Thyroid gland (tissue), 4 donors: ENCODE results near the gene CBFA2T3.

Experiments used
- POLR2A ChIP-seq, 2 donors: fragments of 450-650 bp; IDR thresholded peaks; one replicate each; pipeline ENCODE4 v1.6.1; 2017; ENCODE audit warnings: antibody characterized with exemption in 2 of 2, mild to moderate bottlenecking in 2 of 2, moderate library complexity in 1 of 2
- TF ChIP-seq, protein P1 (sequence below), 6 experiments: fragments of 200-600 bp in 3 of 6; fragments of 450-650 bp in 3 of 6; sonication (generic) in 3 of 6; IDR thresholded peaks; one replicate each; pipeline ENCODE4 v1.5.1; 2016 to 2019; ENCODE audit warnings: antibody characterized with exemption in 6 of 6, mild to moderate bottlenecking in 2 of 6, inconsistent platforms in 1 of 6, moderate library complexity in 1 of 6

DNA sequence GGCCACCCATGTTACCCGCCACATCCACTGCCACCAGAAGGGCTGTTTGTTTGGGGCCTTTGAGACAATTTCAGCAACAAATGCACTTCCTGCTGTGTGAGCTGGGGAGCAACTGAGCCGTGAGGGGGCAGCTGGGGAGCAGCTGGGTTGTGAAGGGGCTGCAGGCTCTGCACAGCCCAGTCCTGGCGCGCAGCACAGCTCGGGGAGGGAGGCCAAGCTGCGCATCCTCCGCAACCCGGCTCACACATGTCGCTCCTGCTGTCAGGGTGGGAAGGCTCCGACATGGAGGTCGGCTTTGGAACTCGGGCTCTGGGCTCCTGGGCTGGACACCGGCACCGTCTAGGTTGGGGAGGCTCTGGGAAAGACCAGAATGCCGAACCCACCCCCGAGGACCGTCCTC, 53.6 kb downstream of the CBFA2T3 start:
- TF ChIP-seq, protein P1, sequence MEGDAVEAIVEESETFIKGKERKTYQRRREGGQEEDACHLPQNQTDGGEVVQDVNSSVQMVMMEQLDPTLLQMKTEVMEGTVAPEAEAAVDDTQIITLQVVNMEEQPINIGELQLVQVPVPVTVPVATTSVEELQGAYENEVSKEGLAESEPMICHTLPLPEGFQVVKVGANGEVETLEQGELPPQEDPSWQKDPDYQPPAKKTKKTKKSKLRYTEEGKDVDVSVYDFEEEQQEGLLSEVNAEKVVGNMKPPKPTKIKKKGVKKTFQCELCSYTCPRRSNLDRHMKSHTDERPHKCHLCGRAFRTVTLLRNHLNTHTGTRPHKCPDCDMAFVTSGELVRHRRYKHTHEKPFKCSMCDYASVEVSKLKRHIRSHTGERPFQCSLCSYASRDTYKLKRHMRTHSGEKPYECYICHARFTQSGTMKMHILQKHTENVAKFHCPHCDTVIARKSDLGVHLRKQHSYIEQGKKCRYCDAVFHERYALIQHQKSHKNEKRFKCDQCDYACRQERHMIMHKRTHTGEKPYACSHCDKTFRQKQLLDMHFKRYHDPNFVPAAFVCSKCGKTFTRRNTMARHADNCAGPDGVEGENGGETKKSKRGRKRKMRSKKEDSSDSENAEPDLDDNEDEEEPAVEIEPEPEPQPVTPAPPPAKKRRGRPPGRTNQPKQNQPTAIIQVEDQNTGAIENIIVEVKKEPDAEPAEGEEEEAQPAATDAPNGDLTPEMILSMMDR (IDR thresholded peaks at IDR 0.05), result no peak
- TF ChIP-seq POLR2A (IDR thresholded peaks at IDR 0.05), result no peak
